Measurements from ENCODE around the gene GPC3.

GPC3 gene

DNA sequence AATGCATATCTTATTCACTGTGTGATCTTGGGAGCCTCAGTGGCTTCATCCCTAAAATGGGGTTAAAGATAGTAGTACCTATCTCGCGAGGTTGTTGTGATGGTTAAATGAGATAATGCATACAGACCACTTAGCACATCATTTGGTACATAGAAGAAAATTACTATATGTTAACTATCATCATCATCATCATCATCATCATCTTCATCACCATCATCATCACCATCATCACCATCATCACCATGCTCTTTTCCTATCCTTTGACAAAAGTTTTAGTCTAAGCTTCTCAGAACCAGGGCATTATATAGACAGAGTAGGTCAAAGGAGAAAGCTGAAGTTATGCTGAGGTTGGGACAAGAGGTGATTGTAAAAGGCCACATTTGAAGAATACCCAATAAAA lies 145.0 kb downstream of the GPC3 start:
- DNase-seq (ENCODE audit: low read depth in 2 of 2), result no peak

DNA sequence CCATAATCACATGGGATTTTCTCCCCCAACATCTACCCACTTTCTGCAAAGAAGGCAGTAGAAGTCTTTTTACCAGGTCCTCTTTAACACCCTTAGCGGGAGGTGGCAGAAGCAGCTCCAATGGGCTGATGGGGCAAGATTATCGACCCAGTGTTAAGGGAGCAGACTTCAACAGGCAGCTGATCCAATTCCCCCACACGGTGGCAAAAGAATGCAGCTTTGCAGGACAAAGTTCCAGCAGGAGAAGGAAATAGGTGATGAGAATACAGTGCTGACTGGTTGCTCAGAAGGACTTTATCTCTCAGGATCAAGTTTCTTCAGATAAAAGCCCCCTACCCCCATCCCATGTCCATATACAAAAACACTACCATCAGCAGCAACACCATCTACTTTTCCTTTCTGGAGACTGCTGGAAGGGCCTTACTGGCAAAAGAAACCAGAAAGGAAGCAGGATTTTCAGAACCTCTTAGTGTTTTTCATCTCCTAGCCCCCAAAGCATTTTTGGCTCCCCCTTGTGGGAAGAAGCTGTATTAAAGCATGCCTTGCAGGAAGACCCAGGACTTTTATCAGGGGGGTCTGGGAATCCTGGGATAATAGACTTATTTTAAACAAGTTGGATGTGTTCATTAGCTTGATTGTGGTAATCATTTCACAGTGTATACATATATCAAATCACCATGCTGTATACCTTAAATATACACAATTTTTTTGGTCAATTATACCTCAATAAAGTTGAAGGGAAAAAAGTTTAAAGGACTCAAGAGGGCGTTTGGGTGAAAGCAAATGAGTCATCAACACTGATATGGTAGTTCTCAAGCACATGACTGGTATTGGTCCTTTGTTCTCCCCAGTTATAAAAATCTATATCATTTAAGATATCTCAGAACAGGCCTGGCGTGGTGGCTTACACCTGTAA lies 146.4 kb downstream of the GPC3 start:
- no peak for DNase-seq (ENCODE audit: low read depth in 2 of 2)

DNA sequence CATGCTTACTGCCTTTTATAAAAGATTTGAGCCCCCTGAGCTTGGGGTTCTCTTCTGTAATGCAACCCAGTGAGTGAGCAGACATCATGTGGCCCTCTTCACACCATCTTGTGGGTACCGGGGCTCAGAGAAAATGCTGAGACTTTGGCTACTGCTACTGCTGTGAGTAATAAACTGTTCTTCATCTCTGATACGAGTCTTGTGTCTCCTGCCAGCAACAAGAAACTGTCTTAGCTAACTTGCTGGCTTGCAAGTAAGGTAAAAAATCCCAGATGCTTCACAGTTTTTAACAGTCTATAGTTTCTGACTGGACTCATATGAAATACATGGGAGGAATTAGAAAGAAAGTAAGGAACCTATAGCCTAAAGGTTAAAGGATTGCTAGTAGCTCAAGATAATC lies 148.3 kb downstream of the GPC3 start:
- no peak for DNase-seq (ENCODE audit: low read depth in 2 of 2)

DNA sequence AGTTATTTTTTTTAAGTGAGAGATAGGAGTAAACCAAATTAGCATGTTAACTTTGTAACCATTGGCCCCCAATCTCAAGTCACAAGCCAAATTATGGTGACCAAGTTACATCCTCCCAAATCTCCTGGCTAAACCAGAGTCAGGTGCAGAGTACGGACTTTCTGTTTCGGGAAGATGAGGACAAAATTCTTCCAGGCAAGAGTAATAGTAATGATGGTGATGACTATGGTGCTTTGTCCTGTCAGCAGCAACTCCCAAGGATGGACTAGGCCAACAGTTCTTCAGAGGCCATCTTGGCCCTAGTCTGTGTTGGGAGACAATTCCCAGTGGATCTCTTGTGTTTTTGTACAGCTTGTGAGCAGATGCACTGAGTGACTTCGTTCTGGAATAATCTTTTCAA lies 148.8 kb downstream of the GPC3 start:
- DNase-seq (ENCODE audit: low read depth in 2 of 2), result no peak

DNA sequence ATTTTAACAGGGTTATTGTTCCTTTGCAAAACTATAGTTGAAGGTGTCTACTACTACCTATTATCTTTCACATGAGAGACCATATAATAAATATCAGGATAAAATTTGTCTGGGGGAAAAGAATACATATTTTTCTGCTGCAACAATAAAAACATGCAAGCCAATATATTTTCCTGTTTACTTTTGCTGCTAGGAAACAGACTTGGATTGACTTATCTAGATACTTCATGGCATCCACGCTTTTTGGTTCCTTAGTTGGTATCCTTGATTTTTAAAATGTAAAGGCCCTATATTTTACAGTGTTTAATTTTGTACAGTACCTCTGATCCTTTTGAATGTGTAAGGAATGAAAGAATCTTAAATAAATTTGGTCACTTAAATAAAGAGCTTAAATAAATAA lies 150.6 kb downstream of the GPC3 start:
- DNase-seq (ENCODE audit: low read depth in 2 of 2), result no peak

DNA sequence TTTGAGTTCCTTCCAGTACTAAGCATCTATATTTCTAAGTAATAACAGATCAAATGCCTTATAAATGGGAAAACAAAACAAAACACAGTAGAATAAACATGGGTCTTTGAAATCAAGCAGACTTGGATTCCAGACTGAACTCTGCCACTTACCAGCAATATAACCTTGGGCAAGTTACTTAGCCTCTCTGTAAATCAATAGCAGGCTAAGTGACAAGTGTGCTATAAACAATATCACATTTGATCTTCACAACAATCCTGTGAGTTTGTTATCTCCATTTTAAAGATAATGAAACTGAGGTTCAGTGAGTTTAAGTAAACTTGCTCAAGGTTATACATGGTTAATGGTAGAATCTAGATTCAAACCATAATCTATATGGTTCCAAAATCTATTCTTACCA lies 165.8 kb downstream of the GPC3 start:
- DNase-seq (ENCODE audit: low read depth in 2 of 2), result no peak

DNA sequence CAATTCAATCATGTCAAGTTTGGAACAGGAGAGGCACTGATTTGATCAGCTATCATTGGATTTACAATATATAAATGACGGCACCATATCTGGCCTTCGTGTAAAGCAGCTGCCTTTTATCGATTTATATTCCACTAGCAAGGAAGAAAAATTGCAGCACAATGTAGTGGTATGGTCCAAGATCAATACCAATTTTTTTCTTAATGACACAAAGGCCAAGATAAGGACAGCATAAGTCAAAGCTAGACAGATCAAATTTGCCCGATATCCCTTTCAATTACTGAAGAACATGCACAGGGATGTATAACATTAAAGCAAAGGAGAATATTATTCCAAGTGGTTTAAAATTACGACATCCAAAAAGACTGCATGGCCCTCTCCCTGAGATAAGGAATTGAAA lies 167.4 kb downstream of the GPC3 start:
- no peak for DNase-seq (ENCODE audit: low read depth in 2 of 2)

DNA sequence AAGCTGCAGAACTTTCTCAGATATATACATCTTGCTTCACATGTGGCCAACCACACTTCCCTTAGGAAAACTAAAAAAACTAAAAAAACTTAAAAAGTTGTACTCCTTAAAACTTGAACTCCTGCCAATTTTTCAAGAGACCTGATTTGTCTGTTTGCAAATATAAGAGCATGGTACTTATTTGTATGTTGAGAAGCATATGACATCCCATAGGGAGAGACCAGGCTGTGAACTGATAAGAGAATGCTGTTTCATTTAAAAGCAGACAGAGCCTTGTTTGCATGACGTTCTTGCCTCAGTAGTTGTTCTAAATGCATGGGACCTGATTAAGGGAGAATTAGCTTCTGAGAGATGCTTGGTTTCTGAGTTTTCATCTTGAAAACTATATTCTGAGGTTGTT lies 169.9 kb downstream of the GPC3 start:
- DNase-seq (ENCODE audit: low read depth in 2 of 2), result no peak

DNA sequence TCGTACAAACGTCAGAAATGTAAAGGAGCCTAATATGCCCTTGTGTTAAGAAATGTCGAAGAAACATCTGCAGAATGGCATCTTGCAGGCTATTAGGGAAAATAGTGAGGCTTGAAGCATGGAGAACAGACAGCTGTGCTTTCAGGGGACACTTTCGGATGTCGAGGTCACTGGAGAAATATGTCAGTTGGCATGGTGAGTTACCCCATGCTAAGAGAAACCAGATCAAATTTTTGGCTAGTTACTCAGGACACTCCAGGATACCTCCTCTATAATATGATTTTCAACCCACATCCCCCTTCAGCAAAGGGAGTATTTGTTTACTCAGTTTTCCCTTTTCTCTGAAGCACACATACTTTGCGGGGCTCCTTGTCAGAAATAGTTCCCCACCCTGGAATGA lies 171.4 kb downstream of the GPC3 start:
- no peak for DNase-seq (ENCODE audit: low read depth in 2 of 2)

DNA sequence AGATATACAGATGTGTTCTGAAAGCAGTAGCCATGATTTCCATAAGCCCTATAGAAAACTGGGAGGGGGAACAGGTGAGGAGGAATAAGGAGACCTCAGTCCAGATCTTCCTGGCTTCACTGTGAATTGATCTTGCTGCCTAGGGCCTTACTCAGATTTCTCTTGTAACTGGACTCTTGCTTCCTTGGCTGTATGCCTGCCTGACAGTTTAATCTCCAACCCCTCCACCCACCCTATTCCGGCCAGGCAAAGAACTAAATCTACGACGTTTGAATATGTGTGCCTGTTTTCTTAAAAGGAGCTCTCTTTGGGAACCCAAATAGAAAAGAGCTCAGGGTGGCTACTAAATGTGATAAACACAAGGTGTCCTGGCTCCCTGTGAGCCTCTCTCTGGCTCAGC lies 173.0 kb downstream of the GPC3 start:
- no peak for DNase-seq (ENCODE audit: low read depth in 2 of 2)

DNA sequence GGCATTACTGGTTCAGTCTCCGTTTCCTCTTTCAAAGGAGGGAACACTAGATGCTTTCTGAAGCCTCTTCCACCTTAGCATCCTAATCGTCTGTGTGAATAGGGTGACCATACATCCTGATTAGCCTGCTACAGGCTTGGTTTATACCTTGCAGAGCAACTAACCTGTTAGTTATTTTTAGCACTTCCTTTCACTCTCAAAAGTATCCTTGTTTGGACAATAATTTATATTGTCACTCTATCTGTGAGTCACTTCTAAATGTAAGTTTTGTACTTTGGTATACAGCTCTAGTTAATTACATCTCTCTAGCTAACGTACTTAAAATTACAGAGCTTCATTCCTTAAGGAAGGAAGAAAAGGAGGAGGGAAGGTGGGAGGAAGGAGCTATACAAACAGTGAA lies 174.5 kb downstream of the GPC3 start:
- DNase-seq (ENCODE audit: low read depth in 2 of 2), result no peak

DNA sequence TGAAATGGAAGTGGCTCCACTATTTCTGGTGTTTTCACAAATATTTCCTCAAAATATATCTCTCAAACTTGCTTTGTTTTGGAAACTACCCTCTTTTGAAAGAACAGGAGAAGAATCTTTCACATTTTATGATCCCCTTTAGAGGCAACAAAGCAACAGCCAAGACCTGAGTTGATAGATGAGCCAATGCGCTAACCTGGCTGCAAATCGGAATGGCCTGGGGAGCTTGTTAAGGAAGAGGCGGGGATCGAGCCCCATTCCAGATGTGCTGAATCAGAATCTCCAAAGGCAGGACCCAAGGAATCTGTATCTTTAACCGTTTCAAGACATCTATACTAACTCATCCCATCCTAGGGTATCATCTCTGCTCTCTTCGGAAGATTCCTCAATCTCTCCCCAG lies 181.3 kb downstream of the GPC3 start:
- no peak for DNase-seq (ENCODE audit: low read depth in 2 of 2)

DNA sequence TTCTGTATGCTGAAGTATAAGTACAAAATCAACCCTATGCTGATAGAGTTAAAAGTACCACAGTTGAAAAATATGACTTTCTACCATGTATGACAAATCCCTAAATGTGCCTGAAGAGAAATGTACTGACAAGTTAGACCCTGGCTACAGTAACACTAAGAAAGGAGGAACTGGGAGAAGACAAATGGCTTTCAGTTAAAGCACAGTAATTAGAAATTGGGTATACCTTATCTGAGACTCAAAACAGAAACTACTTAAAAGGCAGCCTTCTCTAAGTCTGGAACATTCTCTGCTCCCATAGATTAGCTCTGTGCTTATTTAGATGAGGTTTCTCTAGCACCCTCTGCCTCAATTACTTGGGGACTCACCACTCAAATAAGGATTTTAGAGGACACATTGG lies 189.1 kb downstream of the GPC3 start:
- no peak for DNase-seq (ENCODE audit: low read depth in 2 of 2)

DNA sequence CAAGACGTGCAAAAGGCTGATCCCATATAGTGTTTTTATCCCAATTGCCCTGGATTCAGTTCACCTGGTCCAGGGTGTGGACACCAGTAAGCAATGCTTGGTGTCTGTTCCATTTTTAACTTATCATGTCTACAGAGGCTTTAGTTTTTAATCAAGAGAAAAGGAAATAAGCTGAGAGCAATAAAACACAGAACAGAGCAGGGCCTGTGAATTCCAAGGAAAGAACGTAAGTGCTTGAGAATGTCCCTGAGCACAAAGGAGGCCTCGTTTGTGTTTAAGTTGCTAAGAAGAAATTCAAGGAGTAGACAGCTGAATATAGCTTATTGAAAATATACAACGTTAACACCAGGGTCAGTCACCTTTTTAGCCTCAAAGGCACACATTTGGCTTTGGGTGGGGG lies 191.3 kb downstream of the GPC3 start:
- DNase-seq (ENCODE audit: low read depth in 2 of 2), result no peak

DNA sequence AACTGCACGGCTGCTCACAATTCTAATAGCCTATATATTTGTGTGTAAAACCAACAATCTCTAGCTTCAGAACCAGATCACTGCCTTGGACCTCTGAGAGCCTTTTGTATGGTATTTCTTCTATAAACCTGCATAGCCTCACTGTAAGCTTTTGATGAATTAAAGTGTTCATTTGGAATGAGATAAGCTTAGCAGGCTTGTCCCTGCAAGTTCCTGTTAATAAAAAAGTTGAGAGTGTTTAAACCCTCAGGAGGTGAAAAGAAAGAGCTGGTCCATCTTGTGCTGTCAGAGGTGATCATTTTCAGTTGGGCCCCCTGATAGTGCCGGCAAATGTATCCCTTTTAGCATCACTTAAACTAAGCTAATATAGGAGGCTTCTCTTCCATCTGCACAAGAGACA lies 191.8 kb downstream of the GPC3 start:
- DNase-seq (ENCODE audit: low read depth in 2 of 2), result no peak

DNA sequence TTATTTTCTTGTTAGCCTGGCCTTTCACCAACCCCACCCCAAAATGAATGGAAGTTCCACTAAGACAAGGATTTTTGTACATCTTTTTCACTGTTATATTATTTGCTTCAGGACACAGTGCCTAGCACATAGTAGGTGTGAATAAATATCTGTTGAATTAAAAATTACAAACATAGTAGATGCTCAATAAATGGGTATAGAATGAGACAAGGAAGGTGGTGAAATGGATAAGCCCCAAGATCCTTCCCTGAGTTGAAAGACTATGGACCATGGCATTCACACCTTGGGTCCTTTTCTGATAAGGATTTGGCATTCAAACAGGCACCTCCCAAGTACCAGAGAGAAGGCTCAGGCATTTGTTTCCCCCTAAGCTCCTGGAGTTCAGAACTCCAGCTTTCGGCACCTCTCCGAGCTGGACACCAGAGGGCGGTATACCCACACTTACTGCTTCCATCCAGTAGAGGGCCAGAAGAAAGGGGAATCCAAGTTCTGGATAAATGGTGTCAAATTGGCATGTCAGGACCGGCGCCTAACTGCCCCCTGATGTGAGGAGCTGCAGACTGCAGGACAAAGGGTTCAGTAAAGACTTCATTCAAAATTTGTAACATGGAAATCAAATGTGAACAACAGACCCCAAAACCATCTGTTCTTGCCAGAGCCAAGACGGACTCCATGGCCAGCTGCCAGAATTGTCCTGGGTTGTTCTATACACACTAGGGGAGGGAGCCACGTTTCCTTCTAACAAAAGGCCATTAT lies 193.0 kb downstream of the GPC3 start:
- DNase-seq (ENCODE audit: low read depth in 2 of 2), result peak; percentile 1 to 5

DNA sequence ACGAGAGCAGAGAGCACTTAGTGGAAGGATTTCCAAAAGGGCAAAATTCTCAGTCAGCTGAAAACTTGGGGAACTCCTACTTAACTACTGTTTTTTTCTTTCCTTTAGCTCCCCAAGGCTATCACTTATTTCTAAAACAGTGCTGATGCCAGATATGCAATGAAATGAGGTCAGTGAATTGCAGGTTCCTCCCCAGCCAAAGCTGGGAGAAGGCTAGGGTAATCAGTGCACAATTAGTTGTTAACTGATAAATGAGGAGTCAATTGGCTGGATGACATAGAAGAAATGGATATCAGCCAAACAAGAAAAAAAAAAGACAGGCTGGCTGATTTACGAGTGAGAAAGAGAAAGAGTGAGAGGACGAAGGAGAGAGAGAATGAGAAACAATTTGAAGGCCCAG lies 195.6 kb downstream of the GPC3 start:
- DNase-seq (ENCODE audit: low read depth in 2 of 2), result no peak

DNA sequence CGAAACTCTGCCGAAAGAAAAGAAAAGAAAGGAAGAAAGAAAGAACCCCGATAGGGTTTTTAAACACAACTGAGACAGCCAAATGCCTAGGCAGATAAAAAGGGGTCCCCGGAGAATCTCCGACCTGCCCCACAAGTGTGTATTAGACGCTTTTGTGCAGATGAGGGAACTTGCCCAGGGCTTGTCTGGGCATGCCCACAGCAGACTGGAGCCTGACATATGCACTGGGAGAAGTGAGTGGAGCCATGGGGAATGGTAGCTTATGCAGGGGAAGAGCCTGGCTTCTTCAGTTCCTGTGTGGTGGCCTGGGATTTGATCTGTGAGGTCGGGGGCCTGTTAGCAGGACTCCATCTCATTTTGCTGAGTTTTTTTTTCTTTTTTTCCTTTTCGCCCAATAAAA lies 199.0 kb downstream of the GPC3 start:
- DNase-seq (ENCODE audit: low read depth in 2 of 2), result no peak

DNA sequence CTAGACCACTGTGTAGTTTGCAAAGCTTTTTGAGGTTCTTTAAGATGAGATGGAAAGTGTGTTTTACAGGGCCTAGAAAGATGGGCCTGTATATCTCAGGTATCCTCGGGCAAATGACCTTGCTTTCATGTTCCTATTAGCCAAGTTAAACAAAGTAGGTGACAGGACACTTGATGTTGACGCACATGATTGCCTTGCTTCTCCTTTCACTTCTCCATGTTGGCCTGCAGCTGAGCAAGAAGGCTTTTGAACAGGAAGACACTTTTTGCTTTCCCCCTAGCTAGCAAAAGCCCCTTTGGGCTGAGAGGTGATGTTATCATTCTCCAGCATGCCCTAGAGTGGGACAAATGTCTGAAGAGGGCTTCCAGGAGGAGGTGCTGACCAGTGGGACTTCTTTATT lies 202.1 kb downstream of the GPC3 start:
- no peak for DNase-seq (ENCODE audit: low read depth in 2 of 2)

DNA sequence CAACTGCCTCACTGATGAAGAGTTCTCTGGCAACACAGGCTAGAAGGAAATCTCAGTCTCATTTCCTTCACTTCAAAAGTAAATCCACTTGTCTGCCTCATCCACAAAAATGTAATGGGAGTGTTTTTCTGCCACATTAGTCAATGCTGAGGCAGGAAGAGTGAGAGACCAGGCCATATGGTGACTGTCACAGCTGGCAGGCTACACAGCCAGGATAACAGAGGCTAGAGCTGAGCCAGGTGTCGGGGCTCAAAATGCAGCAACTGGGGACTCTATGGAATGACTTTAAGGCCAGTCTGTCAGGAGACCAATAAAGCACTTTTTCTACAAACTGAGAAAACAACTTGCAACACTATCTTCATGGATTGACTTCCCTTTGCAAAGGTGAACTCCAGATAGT lies 204.2 kb downstream of the GPC3 start:
- DNase-seq (ENCODE audit: low read depth in 2 of 2), result no peak

DNA sequence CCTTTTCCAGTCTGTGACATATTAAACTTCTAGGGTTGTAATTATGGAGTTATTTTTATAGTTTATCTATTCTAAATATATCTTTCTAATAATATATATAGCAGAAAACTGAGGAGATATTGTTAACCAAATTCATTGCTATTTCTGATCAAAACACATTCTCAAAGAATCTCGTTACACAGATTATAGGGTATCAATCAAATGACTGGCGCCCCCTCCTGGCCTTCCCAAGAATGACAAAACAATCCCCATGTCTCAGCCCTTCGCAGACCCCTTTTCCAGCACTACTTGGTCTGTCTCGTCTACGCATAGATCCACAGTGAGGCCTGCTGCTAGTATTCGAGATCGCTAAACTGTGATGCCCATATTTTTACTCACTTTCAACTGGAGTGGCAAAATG lies 209.3 kb downstream of the GPC3 start:
- DNase-seq (ENCODE audit: low read depth in 2 of 2), result no peak

DNA sequence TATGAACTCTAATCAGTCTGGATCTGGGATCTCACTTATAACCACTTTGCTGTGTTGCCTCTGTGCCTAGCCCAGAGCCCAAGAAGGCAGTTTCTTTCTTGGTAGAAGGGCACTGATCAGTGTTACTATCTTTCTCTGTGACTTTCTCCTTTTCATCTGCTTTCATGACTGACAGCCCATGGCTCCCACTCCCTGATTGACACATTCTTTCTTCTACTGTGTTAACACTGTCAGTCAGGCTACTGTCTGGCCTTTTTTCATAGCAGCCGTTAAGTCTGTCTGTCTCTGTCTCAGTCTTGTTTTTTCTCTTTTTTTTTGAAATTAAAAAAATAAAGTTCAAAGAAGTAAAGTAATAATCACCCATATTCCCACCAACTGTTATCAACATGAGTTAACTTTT lies 210.6 kb downstream of the GPC3 start:
- DNase-seq (ENCODE audit: low read depth in 2 of 2), result no peak

DNA sequence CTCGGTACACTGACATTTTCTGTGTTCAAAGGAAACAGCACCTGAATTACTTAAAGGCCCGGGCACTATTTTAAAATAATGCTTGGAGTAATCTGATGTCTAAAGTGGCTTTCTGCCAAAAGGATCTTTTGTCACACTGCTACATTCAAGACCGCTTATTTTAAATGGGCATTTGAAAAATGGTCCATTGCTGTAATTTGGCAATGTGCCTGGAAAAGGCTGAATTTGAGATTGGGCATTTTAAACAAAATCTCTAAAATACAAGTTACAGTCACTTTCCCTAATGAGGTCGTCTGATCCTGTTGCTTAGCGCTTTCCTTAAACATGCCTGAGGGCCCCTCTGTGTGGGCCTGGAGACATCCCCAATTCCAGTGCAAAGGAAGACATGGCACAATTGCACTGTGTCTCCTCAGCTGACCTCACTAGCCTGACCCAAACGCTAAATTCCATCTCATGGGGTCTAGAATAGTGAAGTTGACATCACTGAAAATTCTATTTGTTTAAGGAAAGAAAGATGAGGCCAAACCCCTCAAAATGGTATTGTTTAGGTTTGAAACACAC lies 214.2 kb downstream of the GPC3 start:
- DNase-seq (ENCODE audit: low read depth in 2 of 2), result no peak
